HEK293T (cell line): ENCODE data around the gene KCND3.

Source experiments
- CTCF ChIA-PET: fragments of 350-600 bp; formaldehyde crosslinking; extraction: SDS; loops from one replicate; lab custom pipeline; 2021; ENCODE audit warnings: antibody characterized with exemption, inconsistent platforms; lab: Yijun Ruan, JAX
- POLR2A ChIA-PET: fragments of 350-600 bp; formaldehyde crosslinking; extraction: SDS; loops from one replicate; lab custom pipeline; 2020; ENCODE audit warnings: antibody characterized with exemption, inconsistent platforms; lab: Yijun Ruan, JAX
- DNase-seq: peaks from one replicate; pipeline ENCODE4 v3.0.0; 2012; ENCODE audit warnings: mixed read lengths; ENCODE audit errors: extremely low spot score
- ARNT ChIP-seq: fragments of 450-650 bp; IDR thresholded peaks from 2 replicates; pipeline ENCODE4 v1.6.1; 2017; ENCODE audit warnings: mild to moderate bottlenecking
- BHLHE40 ChIP-seq: fragments of 450-650 bp; IDR thresholded peaks from 2 replicates; pipeline ENCODE4 v1.6.1; 2016; ENCODE audit warnings: mild to moderate bottlenecking, moderate library complexity, borderline replicate concordance
- CTBP1 ChIP-seq: fragments of 450-650 bp; IDR thresholded peaks from 2 replicates; pipeline ENCODE4 v1.6.1; 2016; ENCODE audit warnings: borderline replicate concordance
- ELF4 ChIP-seq: fragments of 450-650 bp; IDR thresholded peaks from 2 replicates; pipeline ENCODE4 v1.6.1; 2017; ENCODE audit warnings: antibody characterized with exemption
- FOXA1 ChIP-seq: fragments of 450-650 bp; IDR thresholded peaks from 2 replicates; pipeline ENCODE4 v1.6.1; 2016; ENCODE audit warnings: mild to moderate bottlenecking
- FOXK2 ChIP-seq: fragments of 450-650 bp; IDR thresholded peaks from 2 replicates; pipeline ENCODE4 v1.6.1; 2016; ENCODE audit warnings: mild to moderate bottlenecking
- FOXM1 ChIP-seq: fragments of 450-650 bp; IDR thresholded peaks from 2 replicates; pipeline ENCODE4 v1.6.1; 2017; ENCODE audit warnings: mild to moderate bottlenecking, borderline replicate concordance
- HDGF ChIP-seq: fragments of 450-650 bp; IDR thresholded peaks from 2 replicates; pipeline ENCODE4 v1.6.1; 2017; ENCODE audit warnings: antibody characterized with exemption, borderline replicate concordance
- L3MBTL2 ChIP-seq: fragments of 450-650 bp; conservative IDR thresholded peaks from 2 replicates; pipeline ENCODE4 v1.6.1; 2016; ENCODE audit warnings: mild to moderate bottlenecking
- LEF1 ChIP-seq: fragments of 450-650 bp; IDR thresholded peaks from 2 replicates; pipeline ENCODE4 v1.6.1; 2017; ENCODE audit warnings: mild to moderate bottlenecking, borderline replicate concordance
- NFRKB ChIP-seq: fragments of 450-650 bp; IDR thresholded peaks from 2 replicates; pipeline ENCODE4 v1.6.1; 2016; ENCODE audit warnings: mild to moderate bottlenecking, moderate library complexity
- SP1 ChIP-seq: fragments of 450-650 bp; IDR thresholded peaks from 2 replicates; pipeline ENCODE4 v1.6.1; 2017
- SUZ12 ChIP-seq: fragments of 450-650 bp; IDR thresholded peaks from 2 replicates; pipeline ENCODE4 v1.6.1; 2016; ENCODE audit warnings: mild to moderate bottlenecking
- TARDBP ChIP-seq: fragments of 450-650 bp; IDR thresholded peaks from 2 replicates; pipeline ENCODE4 v1.6.1; 2016
- ZNF384 ChIP-seq: fragments of 450-650 bp; IDR thresholded peaks from 2 replicates; pipeline ENCODE4 v1.6.1; 2016
- TF ChIP-seq, protein P1 (sequence below): fragments of 450-650 bp; IDR thresholded peaks from 2 replicates; pipeline ENCODE4 v1.6.1; 2016

Gene KCND3

DNA sequence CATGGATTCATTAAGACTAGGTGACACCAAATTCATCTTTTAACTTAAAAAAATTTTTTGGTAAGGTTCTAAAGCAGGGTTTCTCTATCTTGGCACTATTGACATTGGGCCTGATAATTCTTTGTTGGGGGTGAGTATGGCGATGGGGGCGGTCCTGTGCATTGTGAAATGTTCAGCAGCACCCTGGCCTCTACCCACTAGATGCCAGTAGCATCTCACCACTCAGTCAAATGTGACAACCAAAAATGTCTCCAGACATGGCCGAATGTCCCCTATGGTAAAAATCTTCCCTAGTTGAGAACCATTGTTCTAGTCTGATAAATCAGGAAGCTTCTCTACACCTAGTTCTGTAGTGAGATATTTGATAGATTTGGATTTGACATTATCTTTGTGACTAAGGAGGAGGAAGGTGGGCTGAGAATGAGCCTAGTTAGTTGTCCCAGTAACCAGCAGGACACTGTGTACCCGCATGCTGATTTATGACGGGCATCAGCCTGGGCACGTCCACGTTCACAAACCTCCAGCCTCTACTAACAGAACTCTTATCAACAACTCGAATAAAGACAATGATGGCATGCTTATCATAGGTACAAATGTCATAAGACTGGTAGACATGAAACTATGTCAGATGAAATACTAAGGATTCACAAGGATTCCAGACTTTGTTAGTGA is 104.6 kb downstream of the KCND3 start:
- TF ChIP-seq ZNF384, result no peak
- TF ChIP-seq, protein P1, sequence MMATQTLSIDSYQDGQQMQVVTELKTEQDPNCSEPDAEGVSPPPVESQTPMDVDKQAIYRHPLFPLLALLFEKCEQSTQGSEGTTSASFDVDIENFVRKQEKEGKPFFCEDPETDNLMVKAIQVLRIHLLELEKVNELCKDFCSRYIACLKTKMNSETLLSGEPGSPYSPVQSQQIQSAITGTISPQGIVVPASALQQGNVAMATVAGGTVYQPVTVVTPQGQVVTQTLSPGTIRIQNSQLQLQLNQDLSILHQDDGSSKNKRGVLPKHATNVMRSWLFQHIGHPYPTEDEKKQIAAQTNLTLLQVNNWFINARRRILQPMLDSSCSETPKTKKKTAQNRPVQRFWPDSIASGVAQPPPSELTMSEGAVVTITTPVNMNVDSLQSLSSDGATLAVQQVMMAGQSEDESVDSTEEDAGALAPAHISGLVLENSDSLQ, result no peak
- no peak for TF ChIP-seq CTBP1
- no peak for TF ChIP-seq ELF4
- no peak for TF ChIP-seq FOXK2
- DNase-seq, result no peak
- ChIA-PET POLR2A (no interaction called here), CTCF (no interaction called here)

DNA sequence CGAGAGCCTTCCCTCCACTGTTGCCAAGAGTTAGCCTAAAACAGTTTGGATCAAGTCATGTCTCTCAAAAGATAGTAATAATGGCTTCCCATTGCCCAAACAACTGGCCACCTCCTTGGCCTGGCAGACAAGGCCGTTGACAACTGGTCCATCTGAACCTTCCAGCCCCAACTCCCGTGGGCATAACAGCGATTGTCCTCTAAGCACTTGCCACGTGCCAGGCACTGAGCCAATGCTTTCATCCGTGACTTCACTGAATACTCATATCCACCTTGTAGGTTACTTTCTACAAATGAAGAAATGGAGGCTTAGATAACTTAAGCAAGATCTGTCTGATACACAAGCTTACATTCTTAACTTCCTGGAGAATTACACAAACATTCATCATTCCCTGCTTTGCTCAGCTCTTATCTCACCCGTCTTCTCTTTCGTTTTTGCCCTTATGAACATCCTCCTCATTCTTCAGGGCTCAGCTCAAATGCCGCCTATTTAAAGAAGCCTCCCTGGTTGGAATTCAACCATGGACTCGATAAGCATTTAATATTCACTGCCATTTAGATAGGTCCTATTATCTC is 106.4 kb downstream of the KCND3 start:
- no peak for DNase-seq
- CTCF ChIA-PET, result no interaction called here
- TF ChIP-seq ARNT (no peak), TARDBP (no peak), NFRKB (no peak), CTBP1 (no peak), L3MBTL2 (no peak), FOXK2 (no peak), SP1 (no peak), HDGF (no peak), LEF1 (no peak), ZNF384 (no peak), SUZ12 (no peak), BHLHE40 (no peak), FOXM1 (no peak), FOXA1 (no peak), ELF4 (no peak)
- TF ChIP-seq, protein P1, result no peak
- POLR2A ChIA-PET, result no interaction called here

DNA sequence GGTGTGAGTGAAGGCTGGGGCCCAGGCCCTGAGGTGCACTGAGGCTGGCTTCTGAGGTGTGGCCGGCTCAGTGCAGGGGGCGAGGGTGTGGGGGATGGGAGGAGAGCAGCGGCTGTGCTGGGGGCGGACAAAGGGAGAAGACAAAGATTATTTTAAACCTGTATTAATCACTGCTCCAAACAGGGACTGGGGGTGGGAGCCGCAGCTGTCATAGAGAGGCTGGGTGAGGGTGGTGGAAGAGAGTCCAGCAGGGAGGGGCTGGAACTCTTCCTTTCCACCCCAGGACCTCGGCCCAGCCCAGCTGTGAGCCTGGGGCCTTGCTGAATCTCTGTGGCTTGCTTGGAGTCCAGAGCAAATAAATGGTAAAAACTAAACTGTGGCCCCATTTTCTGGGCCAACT is 106.9 kb downstream of the KCND3 start:
- ChIA-PET CTCF (no interaction called here), POLR2A (no interaction called here)
- no peak for DNase-seq
- no peak for TF ChIP-seq HDGF
- no peak for TF ChIP-seq ELF4
- TF ChIP-seq, protein P1, result no peak

DNA sequence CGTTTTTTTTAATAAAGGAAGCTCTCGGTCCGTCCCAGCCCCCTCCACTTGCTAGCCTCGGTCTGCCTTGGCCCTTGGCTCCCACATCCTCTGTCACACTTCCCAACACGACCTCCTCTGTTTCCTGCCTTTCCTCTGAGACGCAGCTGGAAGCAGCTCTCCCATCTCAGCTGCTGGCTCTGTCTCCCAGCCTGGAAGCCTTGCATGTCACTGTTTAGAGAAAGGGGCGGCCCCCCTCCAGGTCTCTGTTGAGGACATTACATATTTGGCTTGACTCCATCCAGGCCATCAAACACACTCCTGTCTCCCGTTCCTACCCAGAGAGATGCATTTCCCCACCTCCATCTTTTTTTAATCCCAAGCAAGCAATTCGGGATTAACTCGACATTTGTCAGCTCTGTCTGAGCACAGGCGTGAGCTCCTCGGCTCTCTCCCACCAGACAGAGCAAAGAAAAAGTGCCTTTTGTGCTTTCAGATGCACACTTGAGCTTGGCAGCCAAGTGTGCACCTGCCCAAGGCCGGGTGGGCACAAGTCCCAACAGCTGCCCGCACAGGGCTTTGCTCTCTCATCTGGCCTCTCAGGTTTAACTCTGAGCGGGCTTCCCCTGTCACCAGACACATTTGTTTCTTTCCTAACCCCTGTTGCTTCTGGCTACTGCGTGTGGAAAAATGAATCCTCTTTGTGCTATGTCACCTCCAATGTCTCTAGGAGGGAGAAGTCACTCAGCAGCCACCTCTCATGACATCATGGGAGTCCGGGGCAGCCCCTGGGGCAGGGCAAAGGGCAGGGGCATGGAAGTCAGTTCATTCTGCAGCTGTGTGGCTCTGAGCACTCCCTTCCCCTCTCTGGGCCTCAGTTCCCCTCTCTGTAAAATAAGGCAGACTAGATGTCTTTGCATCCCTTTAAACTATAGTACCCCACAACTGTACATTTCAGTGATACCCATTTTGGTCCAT is 108.3 kb downstream of the KCND3 start:
- CTCF ChIA-PET, result interaction anchor here (0.7 kb wide), 1 partner anchor 448 kb away, joined by 3 read pairs; no protein-coding TSS in a partner anchor
- POLR2A ChIA-PET, result no interaction called here
- no peak for DNase-seq
- TF ChIP-seq ARNT (no peak), FOXA1 (no peak), ELF4 (no peak), FOXK2 (no peak), LEF1 (no peak), SP1 (no peak), ZNF384 (no peak), HDGF (no peak), FOXM1 (no peak), L3MBTL2 (no peak), BHLHE40 (no peak), SUZ12 (no peak), CTBP1 (no peak), TARDBP (no peak), NFRKB (no peak)
- TF ChIP-seq, protein P1, result no peak

DNA sequence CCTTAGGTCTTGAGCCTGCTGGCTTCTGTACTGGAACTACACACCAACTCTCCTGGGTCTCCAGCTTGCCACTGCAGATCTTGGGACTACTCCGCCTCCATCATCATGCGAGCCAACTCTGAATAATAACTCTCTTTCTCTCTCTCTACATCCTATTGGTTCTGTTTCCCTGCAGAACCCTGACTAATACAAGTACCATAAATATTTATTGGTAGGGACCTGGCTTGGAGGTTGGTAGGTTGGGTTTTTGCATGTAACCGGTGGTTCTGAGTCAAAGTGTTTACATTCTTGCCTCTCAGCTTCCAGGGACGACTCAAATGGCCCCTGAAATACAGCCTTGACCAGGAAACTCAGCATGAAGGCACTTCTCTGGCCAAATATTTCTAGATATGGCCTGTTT is 110.4 kb downstream of the KCND3 start:
- TF ChIP-seq FOXA1 (no peak), ELF4 (no peak), SP1 (no peak), TARDBP (no peak), FOXK2 (no peak), SUZ12 (no peak), HDGF (no peak), ZNF384 (no peak), NFRKB (no peak), BHLHE40 (no peak), L3MBTL2 (no peak), FOXM1 (no peak), CTBP1 (no peak), ARNT (no peak)
- TF ChIP-seq, protein P1, result no peak

More for the DNA sequence above, 110.4 kb downstream of the KCND3 start:
- ChIA-PET CTCF (no interaction called here), POLR2A (no interaction called here)
- no peak for DNase-seq
